HG03520 (cell line): ENCODE results near the gene TRAF3.
A peak's percentile ranks its signal among the peaks of the same experiment; 100 is the strongest.
"Not testable (repeated sequence)": the region's sequence is repeated elsewhere in the genome, so short reads cannot be mapped to it uniquely, and the experiment has no call there.

Experiments
- ATAC-seq: cut with Tn5 transposase; IDR thresholded peaks from one replicate; pipeline ENCODE4 v1.9.1; 2021; ENCODE audit warnings: mild to moderate bottlenecking, moderate library complexity; ENCODE audit not compliant: unreplicated experiment

TRAF3 gene

GRCh38 chr14:102918438-102918837, 141.2 kb downstream of the TRAF3 start:
- ATAC-seq, result no peak

GRCh38 chr14:102920273-102920997, 143.2 kb downstream of the TRAF3 start:
- no peak for ATAC-seq

GRCh38 chr14:102920998-102921304, 143.7 kb downstream of the TRAF3 start:
- ATAC-seq, result no peak

GRCh38 chr14:102922490-102923200, 145.4 kb downstream of the TRAF3 start, which contains the start of gene AMN:
Gene AMN (plus strand): TSS chr14:102922663. CDS start chr14:102922689, 26 bp downstream.
- no peak for ATAC-seq

GRCh38 chr14:102923201-102923924, 146.1 kb downstream of the TRAF3 start:
- ATAC-seq, result no peak

GRCh38 chr14:102923925-102924486, 146.8 kb downstream of the TRAF3 start:
- no peak for ATAC-seq

GRCh38 chr14:102924632-102925588, 147.7 kb downstream of the TRAF3 start:
- ATAC-seq, result no peak

GRCh38 chr14:102925646-102926045, 148.4 kb downstream of the TRAF3 start:
- ATAC-seq, result no peak

- ATAC-seq, result no peak
These were observed 148.9 kb downstream of the TRAF3 start for GRCh38 chr14:102926104-102926503.

GRCh38 chr14:102926840-102927239, 149.6 kb downstream of the TRAF3 start:
- ATAC-seq, result not testable (repeated sequence)

- no peak for ATAC-seq
These were observed 150.2 kb downstream of the TRAF3 start for GRCh38 chr14:102927346-102927877.

GRCh38 chr14:102927878-102928411, 150.7 kb downstream of the TRAF3 start:
- peak; percentile 11 for ATAC-seq

- ATAC-seq, result peak; percentile 57
These were observed 151.4 kb downstream of the TRAF3 start for GRCh38 chr14:102928412-102929240.

GRCh38 chr14:102929241-102930137, 152.2 kb downstream of the TRAF3 start:
- no peak for ATAC-seq

GRCh38 chr14:102930138-102930752, 153.0 kb downstream of the TRAF3 start:
- no peak for ATAC-seq

- ATAC-seq, result no peak
These were observed 153.7 kb downstream of the TRAF3 start for GRCh38 chr14:102930753-102931579.
